Liver (tissue), 3 donors: ENCODE results near the gene MGME1.

Experiments used
- CTCF ChIP-seq: fragments of 150-350 bp; IDR thresholded peaks from 2 replicates; pipeline ENCODE4 v1.5.1; 2017; ENCODE audit warnings: improper control_type of control experiment, low read depth, low read length; ENCODE audit not compliant: missing input control
- HNF4G ChIP-seq: IDR thresholded peaks from 2 replicates; pipeline ENCODE4 v1.6.1; 2016; ENCODE audit warnings: antibody characterized with exemption
- REST ChIP-seq: IDR thresholded peaks from 2 replicates; pipeline ENCODE4 v1.6.1; 2016; ENCODE audit warnings: antibody characterized with exemption, mild to moderate bottlenecking
- RXRA ChIP-seq, 2 donors: IDR thresholded peaks; 2 replicates each; pipeline ENCODE4 v1.6.1; 2017 to 2018; ENCODE audit warnings: antibody characterized with exemption in 2 of 2, mild to moderate bottlenecking in 1 of 2
- SP1 ChIP-seq: IDR thresholded peaks from 2 replicates; pipeline ENCODE4 v1.6.1; 2018; ENCODE audit warnings: antibody characterized with exemption, mild to moderate bottlenecking
- donor health status: healthy.
- donor health status: healthy.

- TF ChIP-seq CTCF (no peak), SP1 (no peak), REST (no peak), RXRA (IDR thresholded peaks at IDR 0.05) (no peak), HNF4G (no peak)
Measured at GRCh38 chr20:17972121-17972520, 3.3 kb downstream of the MGME1 start.
